Sciatic nerve (tissue), 2 donors: ENCODE measurements around the gene APBA3. TPM values are rescaled to one million over a fixed set of nuclear protein-coding genes. Genes with fewer than 3 reads are reported as not detected.
A peak's percentile ranks its signal among the peaks of the same experiment; 100 is the strongest.

Experiments used
- ATAC-seq: fragments of 200-7000 bp; cut with Tn5 transposase; one replicate; pipeline ENCODE4 v1.9.1; 2020; ENCODE audit warnings: mild to moderate bottlenecking, moderate library complexity
- DNase-seq: peaks from one replicate; pipeline ENCODE4 v3.0.0-alpha.2; 2020; ENCODE audit warnings: low spot score
- intact Hi-C: fragments of 100-400 bp; cut with DNase I; formaldehyde crosslinking; loops from one replicate; pipeline ENCODE4 v1.14.2; 2022
- total RNA-seq: library from RNA; stranded (reverse); fragmentation: NEBNext Ultra II Directional; extraction: Animal tissue kit (Norgen Biotek cat#: 25700); gene quantifications from one replicate; pipeline ENCODE4 v1.2.1, GENCODE V29; 2021
- donor health status: DM: no; HTN: no; CAD: no.
- donor health status: DM: no; HTN: no; CAD: no.

Gene APBA3
- total RNA-seq, 1 donor from 2014 or later = 26.1 TPM

DNA sequence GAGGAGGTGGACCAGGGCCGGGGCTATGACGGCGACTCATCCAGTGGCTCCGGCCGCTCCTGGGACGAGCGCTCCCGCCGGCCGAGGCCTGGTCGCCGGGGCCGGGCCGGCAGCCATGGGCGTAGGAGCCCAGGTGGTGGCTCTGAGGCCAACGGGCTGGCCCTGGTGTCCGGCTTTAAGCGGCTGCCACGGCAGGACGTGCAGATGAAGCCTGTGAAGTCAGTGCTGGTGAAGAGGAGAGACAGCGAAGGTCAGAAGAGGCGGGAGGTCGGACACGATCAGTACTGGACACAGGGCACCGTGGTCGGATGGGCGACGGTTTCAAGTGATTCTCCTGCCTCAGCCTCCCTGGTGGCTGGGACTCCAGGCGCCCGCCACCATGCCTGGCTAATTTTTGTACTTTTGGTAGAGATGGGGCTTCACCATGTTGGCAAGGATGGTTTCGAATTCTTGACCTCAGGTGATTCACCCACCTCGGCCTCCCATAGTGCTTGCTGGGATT is 31.0 kb downstream of the APBA3 start:
- DNase-seq (no peak), ATAC-seq (no peak)
- intact Hi-C loops = no loop called here

DNA sequence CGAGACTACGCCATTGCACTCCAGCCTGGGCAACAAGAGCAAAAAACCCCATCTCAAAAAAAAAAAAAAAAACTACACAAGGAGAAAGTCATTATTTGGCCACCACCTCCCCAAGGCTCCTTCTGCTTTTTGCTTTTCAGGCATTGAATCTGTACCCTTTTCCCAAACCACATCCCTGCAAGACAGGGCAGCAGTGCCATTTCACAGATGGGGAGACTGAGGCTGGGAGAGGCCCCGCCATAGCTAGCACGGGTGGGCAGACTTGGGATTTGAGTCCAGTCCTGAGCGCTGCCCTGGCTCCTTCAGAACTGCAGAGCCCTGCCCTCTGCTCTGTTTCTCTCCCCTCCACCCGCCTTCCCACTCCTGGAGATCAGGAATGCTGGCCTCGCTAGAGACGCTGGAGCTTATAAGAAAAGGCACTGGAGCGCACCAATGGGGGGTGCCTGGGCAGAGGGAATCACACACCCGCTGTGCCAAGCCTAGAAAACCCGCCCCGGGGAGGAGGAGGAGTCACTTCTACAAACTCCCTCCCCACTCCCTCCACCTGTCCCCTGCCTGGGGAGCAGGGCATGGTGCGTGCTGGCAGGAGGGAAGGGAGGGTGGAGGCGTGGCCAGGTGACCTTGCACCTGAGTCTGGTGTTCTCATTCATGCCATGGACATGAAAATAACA is 35.7 kb downstream of the APBA3 start:
- DNase-seq (no peak), ATAC-seq (no peak)
- intact Hi-C loops = no loop called here

DNA sequence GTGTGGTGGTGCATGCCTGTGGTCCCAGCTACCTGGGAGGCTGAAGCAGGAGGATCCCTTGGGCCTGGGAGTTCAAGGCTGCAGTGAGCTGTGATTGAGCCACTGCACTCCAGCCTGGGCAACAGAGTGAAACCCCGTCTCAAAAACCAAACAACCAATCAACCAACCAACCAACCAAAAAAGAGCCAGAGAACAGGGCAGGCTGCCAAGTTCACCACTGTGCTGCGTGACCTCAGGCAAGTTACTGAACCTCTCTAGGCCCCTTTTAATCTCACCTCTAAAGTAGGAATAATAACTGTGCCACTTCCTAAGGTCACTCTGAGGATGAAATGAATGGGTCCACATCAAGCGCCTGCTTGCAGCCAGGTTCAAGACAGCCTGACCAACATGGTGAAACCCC is 36.4 kb downstream of the APBA3 start:
- DNase-seq (no peak), ATAC-seq (no peak)

GRCh38 chr19:3723883-3724282 is 37.6 kb downstream of the APBA3 start:
- intact Hi-C loops = no loop called here
- ATAC-seq (no peak), DNase-seq (no peak)

More for the DNA sequence above, 36.4 kb downstream of the APBA3 start:
- intact Hi-C loops = no loop called here

- ATAC-seq (no peak), DNase-seq (no peak)
- intact Hi-C loops = no loop called here
Measured at GRCh38 chr19:3723110-3723488, 38.4 kb downstream of the APBA3 start.

- ATAC-seq (no peak), DNase-seq (no peak)
- intact Hi-C loops = no loop called here
Measured at GRCh38 chr19:3722443-3723109, 38.9 kb downstream of the APBA3 start.

GRCh38 chr19:3721887-3722442 is 39.5 kb downstream of the APBA3 start:
- intact Hi-C loops = no loop called here
- no peak for DNase-seq
- ATAC-seq = peak; percentile 6

DNA sequence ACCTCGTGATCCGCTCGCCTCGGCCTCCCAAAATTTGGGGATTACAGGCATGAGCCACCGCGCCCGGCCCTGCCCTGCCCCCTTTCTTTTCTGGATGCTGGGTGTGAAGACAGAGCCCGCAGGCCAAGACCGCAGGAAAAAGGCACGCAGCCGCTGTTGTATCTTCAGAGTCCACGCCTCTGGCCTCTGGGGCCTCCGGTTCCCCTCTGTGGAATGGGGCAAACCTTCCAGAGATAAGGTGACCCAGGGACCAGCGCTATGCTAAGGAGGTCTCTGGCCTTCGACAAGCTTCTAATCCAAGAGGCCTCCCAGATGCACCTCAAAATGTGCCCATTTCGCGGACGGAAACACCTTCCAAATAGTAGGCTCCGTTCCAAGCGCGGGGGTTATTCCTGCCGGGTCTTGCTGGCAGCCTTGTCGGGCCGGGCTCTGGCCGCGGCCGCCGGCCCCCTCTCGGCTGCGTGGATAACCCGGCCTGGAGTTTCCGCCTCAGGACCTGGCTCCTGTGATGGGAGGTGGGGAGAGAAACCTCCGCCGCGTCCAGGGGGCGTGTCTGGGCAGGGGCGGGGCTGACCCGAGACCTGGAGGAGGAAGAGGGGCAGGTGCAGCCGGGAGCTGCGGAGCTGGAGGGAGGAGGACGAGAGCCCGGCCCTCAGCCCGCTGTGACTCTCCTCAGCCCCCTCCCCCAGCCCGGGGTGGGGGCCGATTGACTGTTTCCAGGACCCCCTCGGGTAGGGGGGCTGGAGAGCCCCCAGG is 40.2 kb downstream of the APBA3 start:
- DNase-seq = peak; percentile 86
- intact Hi-C loops = no loop called here
- peak; percentile 85 for ATAC-seq

GRCh38 chr19:3720349-3720917 is 41.1 kb downstream of the APBA3 start:
- intact Hi-C loops = no loop called here
- ATAC-seq (no peak), DNase-seq (no peak)

GRCh38 chr19:3719868-3720267 is 41.6 kb downstream of the APBA3 start:
- DNase-seq (no peak), ATAC-seq (no peak)
- intact Hi-C loops = no loop called here

- intact Hi-C loops = no loop called here
- ATAC-seq (no peak), DNase-seq (no peak)
Measured at GRCh38 chr19:3716147-3716668, 45.3 kb downstream of the APBA3 start.

DNA sequence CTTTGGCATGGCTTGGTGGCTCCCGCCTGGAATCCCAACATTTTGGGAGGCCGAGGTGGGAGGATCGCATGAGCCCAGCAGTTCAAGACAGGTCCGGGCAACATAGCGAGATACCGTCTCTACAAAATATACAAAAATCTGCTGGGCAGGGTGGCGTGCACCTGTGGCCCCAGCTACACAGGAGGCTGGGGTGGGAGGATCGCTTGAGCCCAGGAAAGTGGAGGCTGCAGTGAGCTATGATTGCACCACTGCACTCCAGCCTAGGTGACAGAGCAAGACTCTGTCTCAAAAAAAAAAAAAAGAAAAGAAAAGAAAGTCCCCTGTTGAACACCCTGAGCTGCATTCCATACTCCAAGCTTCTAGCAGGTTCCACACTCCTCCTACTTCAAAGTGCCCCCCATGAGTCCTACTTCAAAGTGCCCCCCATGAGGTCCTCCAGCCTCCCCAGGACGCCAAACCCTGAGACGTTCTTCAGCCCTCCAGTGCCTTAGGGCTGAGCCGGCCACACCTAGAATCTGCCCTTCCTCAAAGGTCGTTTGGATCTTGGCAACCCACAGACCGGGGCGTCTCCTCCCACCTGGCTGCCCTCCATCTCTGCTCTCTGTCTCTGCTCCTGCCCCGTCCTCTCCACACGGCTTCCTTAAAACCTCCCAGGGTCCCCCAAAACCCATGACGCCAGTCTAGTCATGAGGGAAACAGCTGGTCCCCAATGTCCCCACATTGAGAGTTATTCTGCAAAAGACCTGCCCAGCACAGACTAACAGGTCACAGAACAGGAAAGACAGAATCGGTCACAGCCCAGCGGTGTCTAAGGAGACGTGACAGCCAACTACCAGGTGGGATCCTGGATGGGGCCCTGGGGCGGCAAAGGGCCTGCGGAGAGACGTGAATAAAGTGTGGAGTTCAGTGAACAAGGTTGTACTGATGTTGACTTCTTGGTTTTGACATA is 48.6 kb downstream of the APBA3 start:
- no peak for DNase-seq
- ATAC-seq = peak; percentile 70
- intact Hi-C loops = no loop called here

- peak; percentile 72 for ATAC-seq
- intact Hi-C loops = no loop called here
- DNase-seq = peak; percentile 76
Measured at GRCh38 chr19:3710265-3710812, 51.2 kb downstream of the APBA3 start.

DNA sequence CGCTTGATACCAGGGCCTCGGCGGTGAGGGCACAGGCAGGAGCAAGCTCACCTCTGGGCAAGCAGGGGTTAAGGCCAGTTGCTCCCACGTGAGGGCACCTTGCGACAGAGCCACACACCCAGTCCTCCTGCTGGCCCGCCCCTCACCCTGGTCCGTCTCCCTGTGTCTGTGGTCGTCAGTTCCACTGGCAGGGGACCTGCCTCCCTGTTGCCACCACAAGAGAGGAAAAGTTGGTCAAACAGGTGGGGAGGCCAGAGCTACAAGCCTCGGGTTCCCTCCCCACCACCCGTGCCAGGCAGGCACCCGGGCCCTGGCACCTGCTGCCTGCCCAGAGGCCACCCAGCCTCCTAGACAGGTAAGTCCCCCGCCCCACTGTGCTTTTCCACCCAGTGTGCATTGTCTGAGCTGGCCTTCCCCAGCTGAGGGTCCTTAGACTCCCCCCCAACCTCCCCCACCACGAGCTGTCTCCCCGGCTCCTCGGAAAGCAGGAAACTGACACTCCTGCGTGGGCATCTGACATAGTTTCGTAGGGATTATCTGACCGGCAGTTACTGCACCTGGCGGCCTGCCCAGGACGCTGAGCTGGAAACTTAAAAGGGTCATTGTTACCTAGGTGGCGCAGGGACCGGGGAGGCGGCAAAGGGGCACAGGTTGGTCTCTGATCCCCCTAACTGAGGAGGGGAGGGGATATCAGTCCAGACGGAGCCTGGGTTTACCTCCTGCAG is 53.1 kb downstream of the APBA3 start, which contains the start of gene TJP3:
TSS of gene TJP3 (plus strand) at position 178 of the 725 bp plus-strand sequence. CDS start 20,049 bp downstream, outside the sequence.
- no peak for ATAC-seq
- intact Hi-C loops = no loop called here
- DNase-seq = no peak

GRCh38 chr19:3707868-3708206 is 53.7 kb downstream of the APBA3 start:
- ATAC-seq = no peak
- intact Hi-C loops = no loop called here

DNA sequence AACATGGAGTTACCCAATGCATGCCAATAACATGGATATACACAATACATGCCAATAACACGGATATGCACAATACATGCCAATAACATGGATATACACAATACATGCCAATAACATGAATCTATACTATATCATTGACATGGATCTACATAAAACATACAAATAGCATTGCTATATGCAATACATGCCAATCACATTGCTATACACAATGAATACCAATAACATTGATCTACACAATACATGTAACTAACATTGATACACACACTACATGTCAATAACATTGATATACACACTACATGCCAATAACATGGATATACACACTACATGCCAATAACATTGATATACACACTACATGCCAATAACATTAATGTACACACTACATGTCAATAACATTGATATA is 60.3 kb downstream of the APBA3 start:
- DNase-seq (no peak), ATAC-seq (no peak)
- intact Hi-C loops = no loop called here

More at GRCh38 chr19:3707868-3708206, 53.7 kb downstream of the APBA3 start:
- DNase-seq = no peak
